ENCODE data around the gene BEST3.

- TF ChIP-seq POLR2AphosphoS5 (IDR thresholded peaks at IDR 0.05; ENCODE audit: low read depth, low read length): peak; percentile 59; the same call in 1 of the 2 replicates
- TF ChIP-seq ZNF274 (IDR thresholded peaks at IDR 0.05; ENCODE audit: low read depth, low read length): no peak
- TF ChIP-seq CTCF (IDR thresholded peaks at IDR 0.05 in 2 of 3, conservative IDR thresholded peaks at IDR 0.05 in 1 of 3; ENCODE audit: borderline replicate concordance in 1 of 3, insufficient read depth in 1 of 3, low read depth in 2 of 3, low read length in 2 of 3): peak in 2 of 3 experiments; percentile 6 to 19; a peak in 1 of 6 replicates
- no peak for TF ChIP-seq EZH2phosphoT487 (IDR thresholded peaks at IDR 0.05; ENCODE audit: borderline replicate concordance)
- TF ChIP-seq POLR2A (IDR thresholded peaks at IDR 0.05; ENCODE audit: borderline replicate concordance, extremely low read depth, insufficient read depth, insufficient read length): no peak
- peak; percentile 86 for TF ChIP-seq SIN3A (IDR thresholded peaks at IDR 0.05; ENCODE audit: low read depth)
- TF ChIP-seq EZH2 (IDR thresholded peaks at IDR 0.05): no peak
- peak; percentile 31; the same call in 1 of the 2 replicates for TF ChIP-seq RAD21 (IDR thresholded peaks at IDR 0.05; ENCODE audit: low read depth)
- no peak for TF ChIP-seq ZFX (IDR thresholded peaks at IDR 0.05)
- TF ChIP-seq, protein P1, sequence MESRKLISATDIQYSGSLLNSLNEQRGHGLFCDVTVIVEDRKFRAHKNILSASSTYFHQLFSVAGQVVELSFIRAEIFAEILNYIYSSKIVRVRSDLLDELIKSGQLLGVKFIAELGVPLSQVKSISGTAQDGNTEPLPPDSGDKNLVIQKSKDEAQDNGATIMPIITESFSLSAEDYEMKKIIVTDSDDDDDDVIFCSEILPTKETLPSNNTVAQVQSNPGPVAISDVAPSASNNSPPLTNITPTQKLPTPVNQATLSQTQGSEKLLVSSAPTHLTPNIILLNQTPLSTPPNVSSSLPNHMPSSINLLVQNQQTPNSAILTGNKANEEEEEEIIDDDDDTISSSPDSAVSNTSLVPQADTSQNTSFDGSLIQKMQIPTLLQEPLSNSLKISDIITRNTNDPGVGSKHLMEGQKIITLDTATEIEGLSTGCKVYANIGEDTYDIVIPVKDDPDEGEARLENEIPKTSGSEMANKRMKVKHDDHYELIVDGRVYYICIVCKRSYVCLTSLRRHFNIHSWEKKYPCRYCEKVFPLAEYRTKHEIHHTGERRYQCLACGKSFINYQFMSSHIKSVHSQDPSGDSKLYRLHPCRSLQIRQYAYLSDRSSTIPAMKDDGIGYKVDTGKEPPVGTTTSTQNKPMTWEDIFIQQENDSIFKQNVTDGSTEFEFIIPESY (IDR thresholded peaks at IDR 0.05; ENCODE audit: extremely low read depth, insufficient replicate concordance, low read length): peak; percentile 61
Measured at GRCh38 chr12:69688471-69689427, 10.4 kb downstream of the BEST3 start.
